Tibial nerve (tissue), 4 donors: ENCODE data around the gene DPEP2NB. TPM values are rescaled to one million over a fixed set of nuclear protein-coding genes. Genes with fewer than 3 reads are reported as not detected.

Experiments
- DNase-seq, 2 donors: peaks; one replicate each; pipeline ENCODE4 v3.0.0-alpha.2; 2019; ENCODE audit warnings: low spot score in 2 of 2
- H3K27ac ChIP-seq, 4 donors: fragments of 200-600 bp; sonication (generic) in 3 of 4; one replicate each; pipeline ENCODE4 v1.5.1; 2017 to 2019; ENCODE audit warnings: mild to moderate bottlenecking in 1 of 4
- H3K27me3 ChIP-seq, 2 donors: fragments of 200-600 bp; sonication (generic) in 1 of 2; one replicate each; pipeline versions ENCODE4 v1.5.1 to v1.6.0; 2017 to 2019
- H3K36me3 ChIP-seq, 3 donors: fragments of 200-600 bp; sonication (generic); one replicate each; pipeline ENCODE4 v1.5.1; 2018 to 2019
- H3K4me1 ChIP-seq, 4 donors: fragments of 200-600 bp; sonication (generic) in 3 of 4; one replicate each; pipeline ENCODE4 v1.5.1; 2017 to 2019
- H3K4me3 ChIP-seq, 4 donors: fragments of 200-600 bp; sonication (generic) in 3 of 4; one replicate each; pipeline ENCODE4 v1.5.1; 2017 to 2019; ENCODE audit warnings: mild to moderate bottlenecking in 1 of 4, moderate library complexity in 1 of 4
- H3K9me3 ChIP-seq, 4 donors: fragments of 200-600 bp; sonication (generic) in 3 of 4; one replicate each; pipeline ENCODE4 v1.5.1; 2017 to 2019
- EP300 ChIP-seq, 2 donors: sonication (generic); formaldehyde crosslinking; IDR thresholded peaks; one replicate each; pipeline ENCODE4 v1.6.1; 2017; ENCODE audit warnings: antibody characterized with exemption in 2 of 2, mild to moderate bottlenecking in 1 of 2
- POLR2A ChIP-seq, 2 donors: fragments of 450-650 bp; IDR thresholded peaks; one replicate each; pipeline ENCODE4 v1.6.1; 2017; ENCODE audit warnings: antibody characterized with exemption in 2 of 2, mild to moderate bottlenecking in 2 of 2, moderate library complexity in 2 of 2
- WGBS, 2 donors: methylation state at CpG; one replicate each; pipeline ENCODE4 v1.1.5; 2018; 5-methylcytosine and 5-hydroxymethylcytosine counted together
- total RNA-seq, 4 donors: library from RNA; depleted of rRNA; stranded (reverse); fragments of >200 nt; gene quantifications; one replicate each; pipeline ENCODE4 v1.1.0, GENCODE V29; 2016
- TF ChIP-seq, protein P1 (sequence below), 5 experiments: fragments of 200-600 bp in 3 of 5; fragments of 450-650 bp in 2 of 5; sonication (generic) in 3 of 5; IDR thresholded peaks; one replicate each; pipeline ENCODE4 v1.5.1; 2016 to 2019; ENCODE audit warnings: antibody characterized with exemption in 5 of 5, mild to moderate bottlenecking in 3 of 5, moderate library complexity in 2 of 5

DPEP2NB gene
- total RNA-seq, 4 donors from 2014 or later = not detected

DNA sequence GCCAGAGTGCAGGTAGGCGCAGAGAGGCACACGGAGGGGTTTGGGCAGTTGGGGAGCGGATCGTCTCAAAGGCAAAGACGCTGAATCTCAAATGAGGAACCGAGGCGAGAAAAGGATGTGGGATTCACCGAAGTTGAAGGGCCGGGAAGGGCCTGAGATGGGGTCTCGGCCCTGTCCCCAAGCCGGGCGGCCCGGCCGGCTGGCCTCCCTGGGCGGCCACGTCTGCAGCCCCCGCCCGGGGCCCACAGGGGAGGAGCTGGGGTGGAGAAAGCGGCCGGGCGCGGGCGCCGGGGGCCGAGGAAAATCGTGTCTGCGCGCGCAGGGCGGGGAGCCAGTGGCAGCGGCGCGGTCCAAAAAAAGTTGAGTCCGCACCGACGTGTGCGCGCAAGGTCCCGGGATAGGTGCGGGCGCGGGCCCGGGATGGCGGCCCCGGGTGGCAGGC is 47.7 kb downstream of the DPEP2NB start:
- H3K4me3 ChIP-seq = peak overlapping the region; percentile 80 to 100 (median 92)
- H3K27me3 ChIP-seq = no peaks in the 10 kb centered on the region
- no peaks in the 10 kb centered on the region for H3K9me3 ChIP-seq
- peaks cover 0 to 50% (median 41%) of the 10 kb centered on the region in 4 donors for H3K4me1 ChIP-seq
- TF ChIP-seq EP300 (IDR thresholded peaks at IDR 0.05) (no peak), POLR2A (IDR thresholded peaks at IDR 0.05) (no peak)
- TF ChIP-seq, protein P1, sequence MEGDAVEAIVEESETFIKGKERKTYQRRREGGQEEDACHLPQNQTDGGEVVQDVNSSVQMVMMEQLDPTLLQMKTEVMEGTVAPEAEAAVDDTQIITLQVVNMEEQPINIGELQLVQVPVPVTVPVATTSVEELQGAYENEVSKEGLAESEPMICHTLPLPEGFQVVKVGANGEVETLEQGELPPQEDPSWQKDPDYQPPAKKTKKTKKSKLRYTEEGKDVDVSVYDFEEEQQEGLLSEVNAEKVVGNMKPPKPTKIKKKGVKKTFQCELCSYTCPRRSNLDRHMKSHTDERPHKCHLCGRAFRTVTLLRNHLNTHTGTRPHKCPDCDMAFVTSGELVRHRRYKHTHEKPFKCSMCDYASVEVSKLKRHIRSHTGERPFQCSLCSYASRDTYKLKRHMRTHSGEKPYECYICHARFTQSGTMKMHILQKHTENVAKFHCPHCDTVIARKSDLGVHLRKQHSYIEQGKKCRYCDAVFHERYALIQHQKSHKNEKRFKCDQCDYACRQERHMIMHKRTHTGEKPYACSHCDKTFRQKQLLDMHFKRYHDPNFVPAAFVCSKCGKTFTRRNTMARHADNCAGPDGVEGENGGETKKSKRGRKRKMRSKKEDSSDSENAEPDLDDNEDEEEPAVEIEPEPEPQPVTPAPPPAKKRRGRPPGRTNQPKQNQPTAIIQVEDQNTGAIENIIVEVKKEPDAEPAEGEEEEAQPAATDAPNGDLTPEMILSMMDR (IDR thresholded peaks at IDR 0.05) = no peak
- H3K27ac ChIP-seq = peak overlapping the region; percentile 89 to 99 (median 96)
- 0 to 1% methylated on average over 21 to 27 of the region's 45 CpGs for WGBS, 2 donors
- peaks cover 0 to 4% (median 0%) of the 10 kb centered on the region in 3 donors for H3K36me3 ChIP-seq
- DNase-seq = no peak

DNA sequence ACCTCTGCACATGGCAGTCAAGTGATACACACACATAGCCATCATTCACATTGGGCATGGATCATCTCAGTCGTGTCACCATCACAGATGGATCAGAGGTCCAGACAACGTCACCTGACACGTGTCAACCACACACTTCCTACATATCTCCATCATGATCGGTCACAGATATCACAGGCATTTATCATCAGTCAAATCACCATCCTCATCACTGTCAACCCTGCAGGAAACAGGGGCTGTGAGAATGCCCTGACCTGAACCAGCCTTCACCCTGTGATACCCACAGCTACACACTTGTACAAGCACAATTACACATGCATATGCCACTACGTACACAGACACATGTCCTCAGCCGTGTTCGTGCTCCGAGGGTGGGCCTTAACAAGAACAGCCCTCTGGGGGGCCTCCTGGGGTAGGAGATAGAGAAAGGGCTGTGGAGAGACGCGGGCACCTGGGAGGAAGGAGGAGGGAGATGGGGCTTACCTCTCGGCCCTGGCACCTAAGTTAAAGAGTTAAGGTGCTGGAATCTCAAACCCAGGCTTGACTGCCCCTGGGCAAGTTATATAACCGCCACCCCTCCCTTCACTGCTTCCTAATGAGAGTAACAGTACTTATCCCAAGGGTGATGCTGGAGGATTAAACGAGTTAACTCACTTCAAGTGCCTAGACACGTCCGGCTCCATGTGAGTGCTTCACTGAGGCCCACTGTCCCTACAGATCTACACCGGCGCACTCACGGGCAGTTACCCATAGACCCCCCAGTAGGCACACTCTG is 48.3 kb downstream of the DPEP2NB start:
- no peak for DNase-seq
- H3K27ac ChIP-seq = peak overlapping the region; percentile 89 to 99 (median 96)
- TF ChIP-seq, protein P1 (IDR thresholded peaks at IDR 0.05) = no peak
- no peak for TF ChIP-seq POLR2A (IDR thresholded peaks at IDR 0.05)
- no peak for TF ChIP-seq EP300 (IDR thresholded peaks at IDR 0.05)
- 4 to 6% methylated on average over 18 of the region's 18 CpGs for WGBS, 2 donors
- H3K36me3 ChIP-seq = peaks cover 0 to 10% (median 0%) of the 10 kb centered on the region in 3 donors
- no peaks in the 10 kb centered on the region for H3K27me3 ChIP-seq
- peaks cover 0 to 56% (median 43%) of the 10 kb centered on the region in 4 donors for H3K4me1 ChIP-seq
- peak overlapping the region; percentile 80 to 100 (median 92) for H3K4me3 ChIP-seq
- H3K9me3 ChIP-seq = no peaks in the 10 kb centered on the region

DNA sequence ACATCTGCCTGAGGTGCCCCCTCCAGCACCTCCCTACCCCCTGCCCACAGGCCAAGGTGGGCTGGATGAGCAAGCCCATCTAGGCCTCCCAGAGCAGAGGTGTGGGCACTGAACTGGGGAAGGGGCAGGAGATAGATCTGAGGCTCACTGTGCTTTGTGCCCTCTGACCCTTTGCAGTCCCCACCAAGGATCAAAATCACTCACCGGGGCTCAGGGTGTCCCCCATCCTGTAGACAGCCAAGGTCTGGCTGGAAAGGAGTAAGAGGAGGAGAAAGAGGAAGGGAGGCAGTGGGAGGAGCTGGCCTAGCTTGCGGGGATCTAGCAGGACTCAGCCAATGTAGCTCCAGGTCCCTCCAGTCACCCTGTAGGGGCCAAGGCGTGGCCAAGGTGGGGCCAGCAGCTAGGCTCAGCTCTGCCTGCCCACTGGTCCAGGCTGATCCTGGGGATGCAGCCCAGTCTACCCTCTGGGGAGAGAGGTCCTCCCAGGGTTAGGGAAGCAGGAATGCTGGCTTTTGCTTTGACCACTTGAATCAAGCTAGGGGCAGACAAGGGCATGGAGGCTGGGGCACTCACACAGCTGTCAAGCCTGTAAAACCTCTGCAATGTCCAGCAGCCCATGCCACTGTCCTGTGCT is 49.0 kb downstream of the DPEP2NB start:
- Histone ChIP-seq H3K27ac (peak overlapping the region; percentile 89 to 99 (median 96)), H3K4me3 (peak overlapping the region; percentile 80 to 100 (median 92)), H3K9me3 (no peaks in the 10 kb centered on the region), H3K4me1 (peaks cover 0 to 63% (median 43%) of the 10 kb centered on the region in 4 donors), H3K36me3 (peaks cover 0 to 17% (median 5%) of the 10 kb centered on the region in 3 donors), H3K27me3 (no peaks in the 10 kb centered on the region)
- no peak for TF ChIP-seq EP300 (IDR thresholded peaks at IDR 0.05)
- TF ChIP-seq POLR2A (IDR thresholded peaks at IDR 0.05) = no peak
- TF ChIP-seq, protein P1 (IDR thresholded peaks at IDR 0.05) = no peak
- DNase-seq = no peak
- 19 to 38% methylated on average over 3 of the region's 3 CpGs for WGBS, 2 donors

DNA sequence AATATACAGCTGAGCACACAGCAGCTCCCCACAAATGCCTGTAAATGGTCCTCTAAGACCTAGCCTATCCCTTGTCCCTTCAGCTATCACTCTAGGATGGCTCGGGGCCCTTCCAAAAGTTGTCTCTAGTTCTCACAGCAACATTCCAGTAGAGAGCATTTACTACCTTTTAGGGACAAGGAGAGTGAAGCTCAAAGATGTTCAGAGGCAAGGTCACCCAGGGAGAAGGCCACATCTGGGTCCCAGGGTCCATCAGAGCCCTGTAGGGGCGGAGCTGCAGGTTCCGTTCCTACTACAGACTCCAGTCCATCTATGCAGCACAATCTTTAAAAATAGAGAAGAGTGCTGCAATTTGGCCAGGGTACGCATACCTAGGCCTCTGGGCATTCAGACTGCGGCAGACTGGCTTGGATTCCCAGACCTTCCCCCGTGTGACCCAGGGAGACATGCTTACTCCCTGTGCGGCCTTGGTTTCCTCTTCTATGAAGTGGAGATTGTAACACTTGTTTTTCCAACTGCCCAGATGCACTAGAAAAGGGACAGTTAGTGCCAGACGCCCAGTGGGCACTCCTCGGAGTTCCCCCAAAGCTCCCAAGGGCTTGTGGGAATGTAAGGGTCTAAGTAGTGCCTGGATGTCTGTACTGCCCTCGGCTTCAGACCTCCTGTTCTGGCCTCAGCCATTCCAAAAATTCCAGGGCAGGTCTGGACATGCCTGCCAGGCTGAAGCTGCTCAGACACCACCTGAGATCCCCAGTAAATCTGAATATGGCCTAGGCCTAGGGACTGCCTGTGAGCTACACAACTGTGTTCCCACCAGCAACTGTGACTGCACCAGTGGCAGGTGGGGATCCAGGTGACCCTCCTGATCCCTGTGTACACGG is 49.8 kb downstream of the DPEP2NB start:
- no peak for DNase-seq
- Histone ChIP-seq H3K9me3 (no peaks in the 10 kb centered on the region), H3K27me3 (no peaks in the 10 kb centered on the region), H3K36me3 (peaks cover 6 to 25% (median 8%) of the 10 kb centered on the region in 3 donors), H3K4me3 (peak overlapping the region in 2 of 4 donors; percentile 85 to 99), H3K27ac (peak overlapping the region in 3 of 4 donors; percentile 89 to 99 (median 98)), H3K4me1 (peaks cover 0 to 70% (median 43%) of the 10 kb centered on the region in 4 donors)
- TF ChIP-seq EP300 (IDR thresholded peaks at IDR 0.05) = no peak
- TF ChIP-seq, protein P1 (IDR thresholded peaks at IDR 0.05) = no peak
- no peak for TF ChIP-seq POLR2A (IDR thresholded peaks at IDR 0.05)
- WGBS, 2 donors = 42 to 55% methylated on average over 11 of the region's 11 CpGs
